SU-DHL-6 (cell line): Measurements from ENCODE around the gene ABCB8.

ENCODE experiments used
- H2AFZ ChIP-seq: fragments of 200-600 bp; sonication (generic); 2 replicates; pipeline ENCODE4 v1.6.1; 2014; ENCODE audit warnings: low read depth, mild to moderate bottlenecking, moderate library complexity, mixed read lengths, antibody characterized with exemption, low read length; ENCODE audit not compliant: severe bottlenecking
- H3F3A ChIP-seq: fragments of 200-600 bp; shearing (Covaris generic); 2 replicates; pipeline ENCODE4 v1.6.0; 2016; ENCODE audit warnings: antibody characterized with exemption, mild to moderate bottlenecking; ENCODE audit not compliant: insufficient read depth
- H3K27ac ChIP-seq: fragments of 200-600 bp; sonication (generic); 2 replicates; pipeline ENCODE4 v1.5.1; 2016; ENCODE audit warnings: low read depth, mild to moderate bottlenecking, low read length, moderate library complexity, mixed read lengths
- H3K27me3 ChIP-seq: fragments of 200-600 bp; sonication (generic), shearing (Covaris generic); 2 replicates; pipeline ENCODE4 v1.6.0; 2014; ENCODE audit warnings: mild to moderate bottlenecking, low read length
- H3K36me3 ChIP-seq: fragments of 200-600 bp; sonication (generic); 2 replicates; pipeline ENCODE4 v1.6.1; 2014; ENCODE audit warnings: mild to moderate bottlenecking, low read length, mixed read lengths
- H3K4me2 ChIP-seq: fragments of 300-600, 200-600 bp; shearing (Covaris generic), sonication (generic); 2 replicates; pipeline ENCODE4 v1.6.0; 2014; ENCODE audit warnings: low read length, low read depth, mild to moderate bottlenecking; ENCODE audit not compliant: poor library complexity, severe bottlenecking
- H3K4me3 ChIP-seq: fragments of 200-600 bp; sonication (generic); 2 replicates; pipeline ENCODE4 v1.5.1; 2014; ENCODE audit warnings: antibody characterized with exemption, low read length, mild to moderate bottlenecking, mixed read lengths; ENCODE audit not compliant: insufficient read depth, poor library complexity, severe bottlenecking
- H3K79me2 ChIP-seq: fragments of 200-600 bp; sonication (generic); 2 replicates; pipeline ENCODE4 v1.6.1; 2014; ENCODE audit warnings: mild to moderate bottlenecking, low read length, moderate library complexity; ENCODE audit not compliant: insufficient read depth
- H3K9ac ChIP-seq: fragments of 200-600 bp; sonication (generic); 2 replicates; pipeline ENCODE4 v1.7.0; 2014; ENCODE audit warnings: mild to moderate bottlenecking, low read length
- H3K9me2 ChIP-seq: fragments of 200-600 bp; sonication (generic); replicated peaks from 2 replicates; pipeline ENCODE4 v1.6.1; 2014; ENCODE audit warnings: low read length; ENCODE audit not compliant: insufficient read depth
- H3K9me3 ChIP-seq: fragments of 200-600 bp; sonication (generic); 2 replicates; pipeline ENCODE4 v1.6.1; 2014; ENCODE audit warnings: low read length, mixed read lengths; ENCODE audit not compliant: insufficient read depth
- H4K20me1 ChIP-seq: fragments of 200-600 bp; sonication (generic); 2 replicates; pipeline ENCODE4 v1.6.1; 2014; ENCODE audit warnings: low read depth, mild to moderate bottlenecking, antibody characterized with exemption, low read length, moderate library complexity, mixed read lengths
- CTCF ChIP-seq: fragments of 200-600 bp; sonication (generic); IDR thresholded peaks from one replicate; pipeline ENCODE4 v1.5.1; 2017; ENCODE audit warnings: antibody characterized with exemption, mild to moderate bottlenecking, low read length, moderate library complexity; ENCODE audit not compliant: insufficient read depth, poor library complexity, severe bottlenecking
- EZH2phosphoT487 ChIP-seq: fragments of 200-600 bp; sonication (generic), shearing (Covaris generic); conservative IDR thresholded peaks from 2 replicates; pipeline ENCODE4 v1.6.1; 2018; ENCODE audit warnings: mild to moderate bottlenecking, antibody characterized with exemption, low read length, moderate library complexity, mixed read lengths

The ABCB8 gene

GRCh38 chr7:151081170-151082101 lies 53.2 kb downstream of the ABCB8 start:
- Histone ChIP-seq H3K9me2 (no peaks in the 10 kb centered on the region), H3K27me3 (no peaks in the 10 kb centered on the region), H3K9me3 (no peaks in the 10 kb centered on the region), H3K36me3 (no peaks in the 10 kb centered on the region), H3K4me3 (peak overlapping the region; percentile 83), H3K9ac (peak overlapping the region; percentile 82), H2AFZ (peak overlapping the region; percentile 42), H3K4me2 (peak overlapping the region; percentile 69), H3K27ac (peak overlapping the region; percentile 62), H3F3A (peaks cover 14% of the 10 kb centered on the region; the same call in 1 of the 2 replicates), H3K79me2 (peaks cover 29% of the 10 kb centered on the region), H4K20me1 (no peaks in the 10 kb centered on the region)
- TF ChIP-seq CTCF (no peak), EZH2phosphoT487 (no peak)

GRCh38 chr7:151082141-151083070 lies 54.2 kb downstream of the ABCB8 start:
- Histone ChIP-seq H3K27me3 (no peaks in the 10 kb centered on the region), H3K9me2 (no peaks in the 10 kb centered on the region), H2AFZ (peak overlapping the region; percentile 96), H3K27ac (peak overlapping the region; percentile 70), H3K36me3 (no peaks in the 10 kb centered on the region), H3F3A (peaks cover 14% of the 10 kb centered on the region; the same call in 1 of the 2 replicates), H3K9me3 (no peaks in the 10 kb centered on the region), H4K20me1 (no peaks in the 10 kb centered on the region), H3K9ac (peak overlapping the region; percentile 82), H3K79me2 (peaks cover 29% of the 10 kb centered on the region), H3K4me3 (peak overlapping the region; percentile 77), H3K4me2 (peak overlapping the region; percentile 69)
- TF ChIP-seq CTCF (no peak), EZH2phosphoT487 (no peak)

GRCh38 chr7:151083071-151083823 lies 55.0 kb downstream of the ABCB8 start, which contains the start of gene TMUB1:
Gene TMUB1, minus strand, starts transcription at chr7:151083493. Its CDS starts 930 bp downstream, at chr7:151082563.
- H3K4me3 ChIP-seq, result peak within 1 kb of the TSS; percentile 77
- peaks cover 29% of the 10 kb centered on the region for H3K79me2 ChIP-seq
- no peaks in the 10 kb centered on the region for H3K27me3 ChIP-seq
- no peaks in the 10 kb centered on the region for H3K9me2 ChIP-seq
- peak within 1 kb of the TSS; percentile 96 for H2AFZ ChIP-seq
- no peak for TF ChIP-seq CTCF
- TF ChIP-seq EZH2phosphoT487, result no peak
- H3K4me2 ChIP-seq, result peak within 1 kb of the TSS; percentile 69
- no peaks in the 10 kb centered on the region for H3K36me3 ChIP-seq
- peak within 1 kb of the TSS; percentile 82 for H3K9ac ChIP-seq
- H3F3A ChIP-seq, result peaks cover 8% of the 10 kb centered on the region; the same call in 1 of the 2 replicates
- H3K27ac ChIP-seq, result peak within 1 kb of the TSS; percentile 70
- H4K20me1 ChIP-seq, result no peaks in the 10 kb centered on the region
- no peaks in the 10 kb centered on the region for H3K9me3 ChIP-seq
